ENCODE results near the gene PBX1.

PBX1 gene

DNA sequence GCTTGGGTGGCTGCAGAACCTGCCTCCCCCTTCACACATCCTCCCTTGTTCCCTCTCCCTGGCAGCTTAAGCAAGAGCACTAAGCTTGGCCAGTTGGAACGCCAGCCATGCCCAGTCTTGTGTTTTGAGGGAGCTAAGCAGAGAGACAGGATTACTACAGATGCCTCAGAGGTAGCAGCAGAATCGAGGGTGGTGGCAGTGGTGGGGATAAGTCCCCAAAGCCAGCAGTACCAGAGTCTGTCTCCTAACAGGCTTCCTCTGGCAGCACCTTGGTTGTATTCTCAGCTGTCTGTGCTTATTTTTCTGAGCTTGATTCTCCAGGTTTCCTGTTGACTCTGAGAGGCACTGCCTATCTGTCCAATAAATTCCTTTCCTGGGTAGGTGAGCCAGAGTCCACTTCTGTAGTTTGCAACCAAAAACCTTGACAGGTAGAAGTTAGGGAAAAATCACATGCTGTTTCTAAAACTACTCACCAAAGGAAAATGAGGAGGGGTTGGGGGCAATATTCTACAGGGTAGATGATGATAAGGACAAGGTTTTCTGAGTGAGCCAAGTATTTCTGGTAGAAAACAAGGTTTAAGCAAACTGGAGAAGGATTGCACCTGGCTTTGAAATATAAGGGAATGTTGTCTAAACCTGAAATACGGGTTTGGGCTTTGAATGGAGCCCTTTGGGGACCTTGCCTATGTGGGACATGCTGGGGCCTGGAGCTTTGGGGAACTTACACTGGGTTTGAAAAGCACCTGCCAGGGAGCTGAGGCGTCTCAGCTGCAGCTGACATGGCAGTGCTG, 100.8 kb downstream of the PBX1 start:
- FAIRE-seq: no peak
- TF ChIP-seq, protein P1, sequence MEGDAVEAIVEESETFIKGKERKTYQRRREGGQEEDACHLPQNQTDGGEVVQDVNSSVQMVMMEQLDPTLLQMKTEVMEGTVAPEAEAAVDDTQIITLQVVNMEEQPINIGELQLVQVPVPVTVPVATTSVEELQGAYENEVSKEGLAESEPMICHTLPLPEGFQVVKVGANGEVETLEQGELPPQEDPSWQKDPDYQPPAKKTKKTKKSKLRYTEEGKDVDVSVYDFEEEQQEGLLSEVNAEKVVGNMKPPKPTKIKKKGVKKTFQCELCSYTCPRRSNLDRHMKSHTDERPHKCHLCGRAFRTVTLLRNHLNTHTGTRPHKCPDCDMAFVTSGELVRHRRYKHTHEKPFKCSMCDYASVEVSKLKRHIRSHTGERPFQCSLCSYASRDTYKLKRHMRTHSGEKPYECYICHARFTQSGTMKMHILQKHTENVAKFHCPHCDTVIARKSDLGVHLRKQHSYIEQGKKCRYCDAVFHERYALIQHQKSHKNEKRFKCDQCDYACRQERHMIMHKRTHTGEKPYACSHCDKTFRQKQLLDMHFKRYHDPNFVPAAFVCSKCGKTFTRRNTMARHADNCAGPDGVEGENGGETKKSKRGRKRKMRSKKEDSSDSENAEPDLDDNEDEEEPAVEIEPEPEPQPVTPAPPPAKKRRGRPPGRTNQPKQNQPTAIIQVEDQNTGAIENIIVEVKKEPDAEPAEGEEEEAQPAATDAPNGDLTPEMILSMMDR (IDR thresholded peaks at IDR 0.05; ENCODE audit: insufficient read depth, missing control alignments): no peak
- no peak for DNase-seq (ENCODE audit: insufficient read length, low spot score)

GRCh38 chr1:164660412-164660772, 101.4 kb downstream of the PBX1 start:
- FAIRE-seq (no peak), DNase-seq (ENCODE audit: insufficient read length, low spot score) (no peak)
- TF ChIP-seq, protein P1 (IDR thresholded peaks at IDR 0.05; ENCODE audit: insufficient read depth, missing control alignments): no peak

DNA sequence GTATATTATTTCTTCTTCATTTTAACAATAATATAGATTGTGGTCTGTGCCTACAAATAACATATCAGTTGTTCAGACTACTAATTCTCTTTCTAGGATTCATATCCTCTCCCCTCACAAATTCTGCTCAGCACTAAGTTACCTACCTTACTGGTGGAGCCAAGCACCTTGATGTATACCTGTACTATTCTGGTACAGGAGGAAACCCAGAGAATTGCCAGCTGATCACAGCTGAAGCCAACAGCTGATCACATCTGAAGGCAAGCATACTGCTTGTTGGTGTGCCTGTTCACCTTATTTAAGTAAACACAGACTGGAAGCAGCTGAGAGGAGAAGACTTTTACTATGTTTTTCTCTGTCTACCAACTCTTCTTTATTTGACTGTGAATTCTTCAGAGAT, 101.8 kb downstream of the PBX1 start:
- no peak for FAIRE-seq
- DNase-seq (ENCODE audit: insufficient read length, low spot score): no peak
- TF ChIP-seq, protein P1 (IDR thresholded peaks at IDR 0.05; ENCODE audit: insufficient read depth, missing control alignments): no peak

- FAIRE-seq (no peak), DNase-seq (ENCODE audit: insufficient read length, low spot score) (no peak)
- TF ChIP-seq, protein P1 (IDR thresholded peaks at IDR 0.05; ENCODE audit: insufficient read depth, missing control alignments): no peak
Observed at GRCh38 chr1:164662462-164662861, 103.5 kb downstream of the PBX1 start.

- TF ChIP-seq, protein P1 (IDR thresholded peaks at IDR 0.05; ENCODE audit: insufficient read depth, missing control alignments): no peak
- DNase-seq (ENCODE audit: insufficient read length, low spot score): no peak
Observed at GRCh38 chr1:164662955-164663354, 104.0 kb downstream of the PBX1 start.

DNA sequence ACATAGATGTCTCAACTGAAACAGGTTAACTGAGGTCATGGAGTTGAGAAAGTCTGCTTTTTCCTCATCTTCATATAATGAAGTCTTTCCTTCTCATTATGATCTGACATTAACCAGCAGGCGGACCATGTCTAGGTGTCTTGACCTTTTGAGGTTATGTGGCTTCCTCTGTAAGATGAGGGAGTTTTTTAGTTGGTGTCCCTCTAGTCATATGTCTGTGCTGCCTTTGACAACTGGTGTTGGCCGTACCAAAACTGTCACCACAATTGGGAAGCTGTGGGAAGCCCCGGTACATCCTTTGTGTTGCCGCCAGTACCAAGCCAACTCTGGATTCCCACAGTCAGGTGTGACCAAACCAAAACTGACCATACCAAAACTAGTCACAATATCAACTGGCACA, 105.1 kb downstream of the PBX1 start:
- DNase-seq (ENCODE audit: insufficient read length, low spot score) (no peak), FAIRE-seq (no peak)
- TF ChIP-seq, protein P1 (IDR thresholded peaks at IDR 0.05; ENCODE audit: insufficient read depth, missing control alignments): no peak

More at GRCh38 chr1:164662955-164663354, 104.0 kb downstream of the PBX1 start:
- no peak for FAIRE-seq

- no peak for DNase-seq (ENCODE audit: insufficient read length, low spot score)
- TF ChIP-seq, protein P1 (IDR thresholded peaks at IDR 0.05; ENCODE audit: insufficient read depth, missing control alignments): no peak
- FAIRE-seq: no peak
Observed at GRCh38 chr1:164667001-164667400, 108.0 kb downstream of the PBX1 start.
